Activated gamma-delta T cell (primary cell): ENCODE results near the gene NFASC.

Experiments used
- DNase-seq: peaks from one replicate; lab custom pipeline; 2025; lab: John Stamatoyannopoulos, UW

The NFASC gene

GRCh38 chr1:204859861-204860267 lies 10.8 kb upstream of the NFASC start:
- no peak for DNase-seq

GRCh38 chr1:204863024-204863423 lies 7.6 kb upstream of the NFASC start:
- DNase-seq, result no peak

- DNase-seq, result no peak
Observed at GRCh38 chr1:204863730-204864129, 6.9 kb upstream of the NFASC start.

GRCh38 chr1:204866051-204866596 lies 4.5 kb upstream of the NFASC start:
- no peak for DNase-seq

- DNase-seq, result no peak
Observed at GRCh38 chr1:204867203-204867602, 3.5 kb upstream of the NFASC start.

GRCh38 chr1:204867666-204868339 lies 2.9 kb upstream of the NFASC start:
- DNase-seq, result no peak

- DNase-seq, result no peak
Observed at GRCh38 chr1:204868340-204868700, 2.3 kb upstream of the NFASC start.

- no peak for DNase-seq
Observed at GRCh38 chr1:204869097-204869496, 1.6 kb upstream of the NFASC start.

- no peak for DNase-seq
Observed at GRCh38 chr1:204871405-204872037, 859 bp downstream of the NFASC start.

GRCh38 chr1:204872262-204872881 lies 1.7 kb downstream of the NFASC start:
- no peak for DNase-seq

- no peak for DNase-seq
Observed at GRCh38 chr1:204873176-204873575, 2.5 kb downstream of the NFASC start.

GRCh38 chr1:204873714-204874113 lies 3.1 kb downstream of the NFASC start:
- no peak for DNase-seq

- no peak for DNase-seq
Observed at GRCh38 chr1:204874274-204874673, 3.6 kb downstream of the NFASC start.

- DNase-seq, result no peak
Observed at GRCh38 chr1:204875255-204875654, 4.6 kb downstream of the NFASC start.

GRCh38 chr1:204878621-204879234 lies 8.1 kb downstream of the NFASC start:
- no peak for DNase-seq

GRCh38 chr1:204879351-204879750 lies 8.7 kb downstream of the NFASC start:
- DNase-seq, result no peak

GRCh38 chr1:204880906-204881305 lies 10.2 kb downstream of the NFASC start:
- DNase-seq, result no peak

- no peak for DNase-seq
Observed at GRCh38 chr1:204882479-204882878, 11.8 kb downstream of the NFASC start.

GRCh38 chr1:204883405-204883804 lies 12.7 kb downstream of the NFASC start:
- DNase-seq, result no peak

- no peak for DNase-seq
Observed at GRCh38 chr1:204885288-204885711, 14.6 kb downstream of the NFASC start.

GRCh38 chr1:204885790-204886189 lies 15.1 kb downstream of the NFASC start:
- no peak for DNase-seq

- no peak for DNase-seq
Observed at GRCh38 chr1:204887846-204888245, 17.2 kb downstream of the NFASC start.

GRCh38 chr1:204888294-204888693 lies 17.6 kb downstream of the NFASC start:
- no peak for DNase-seq
